Thymus (tissue), 11 donors: ENCODE results near the gene ZBTB44. TPM values are rescaled to one million over a fixed set of nuclear protein-coding genes. Genes with fewer than 3 reads are reported as not detected.

Source experiments
- DNase-seq, 9 donors: peaks; one replicate each; pipeline ENCODE4 v3.0.0-alpha.2; 2013; ENCODE audit warnings: low spot score in 9 of 9, low read depth in 6 of 9, missing footprints in 1 of 9
- H3K27ac ChIP-seq, 2 donors: one replicate each; pipeline ENCODE4 v1.5.1; 2013; ENCODE audit warnings: control low read depth in 1 of 2, low read depth in 1 of 2, low read length in 1 of 2, mild to moderate bottlenecking in 1 of 2, moderate library complexity in 1 of 2
- H3K27me3 ChIP-seq, 2 donors: one replicate each; pipeline ENCODE4 v1.5.1; 2013; ENCODE audit warnings: low read length in 1 of 2; ENCODE audit not compliant: control insufficient read depth in 2 of 2, insufficient read depth in 1 of 2
- H3K36me3 ChIP-seq, 2 donors: one replicate each; pipeline ENCODE4 v1.5.1; 2013; ENCODE audit warnings: low read length in 1 of 2, mild to moderate bottlenecking in 1 of 2, moderate library complexity in 1 of 2; ENCODE audit not compliant: control insufficient read depth in 2 of 2, insufficient read depth in 2 of 2
- H3K4me1 ChIP-seq, 2 donors: one replicate each; pipeline ENCODE4 v1.5.1; 2013; ENCODE audit warnings: low read length in 2 of 2; ENCODE audit not compliant: control insufficient read depth in 2 of 2, insufficient read depth in 2 of 2
- H3K4me3 ChIP-seq, 2 donors: one replicate each; pipeline ENCODE4 v1.5.1; 2013; ENCODE audit warnings: low read length in 2 of 2, control low read depth in 1 of 2, mild to moderate bottlenecking in 1 of 2
- H3K9me3 ChIP-seq, 2 donors: one replicate each; pipeline ENCODE4 v1.5.1; 2013; ENCODE audit warnings: low read length in 1 of 2, mild to moderate bottlenecking in 1 of 2; ENCODE audit not compliant: control insufficient read depth in 2 of 2, insufficient read depth in 1 of 2
- WGBS: extraction: QIAGEN DNeasy Blood & Tissue Kit; methylation state at CpG from one replicate; pipeline ENCODE4 v1.1.7; 2013; 5-methylcytosine and 5-hydroxymethylcytosine counted together
- polyA plus RNA-seq: library from polyadenylated mRNA; stranded (reverse); fragments of 200-250 nt; gene quantifications from one replicate; pipeline ENCODE4 v1.2.3, GENCODE V29; 2013
- total RNA-seq: library from RNA; stranded (reverse); fragments of 120-200 nt; gene quantifications from one replicate; pipeline ENCODE4 v1.2.4, GENCODE V29; 2013
- donor health status: healthy.

ZBTB44 gene
- total and polyA plus RNA-seq, 2 donors, result 31.1 to 47.8 TPM

- no peaks in the 10 kb centered on the region for H3K36me3 ChIP-seq
- H3K9me3 ChIP-seq, result peaks cover 0 to 2% of the 10 kb centered on the region in 2 donors
- 86% methylated on average over 13 of the region's 13 CpGs for WGBS
- H3K4me3 ChIP-seq, result no peak overlapping the region
- DNase-seq, result no peak
- peaks cover 0 to 2% of the 10 kb centered on the region in 2 donors for H3K4me1 ChIP-seq
- peaks cover 0 to 5% of the 10 kb centered on the region in 2 donors for H3K27me3 ChIP-seq
- H3K27ac ChIP-seq, result no peak overlapping the region
These were observed 99.0 kb downstream of the ZBTB44 start for GRCh38 chr11:130215531-130216220.

DNA sequence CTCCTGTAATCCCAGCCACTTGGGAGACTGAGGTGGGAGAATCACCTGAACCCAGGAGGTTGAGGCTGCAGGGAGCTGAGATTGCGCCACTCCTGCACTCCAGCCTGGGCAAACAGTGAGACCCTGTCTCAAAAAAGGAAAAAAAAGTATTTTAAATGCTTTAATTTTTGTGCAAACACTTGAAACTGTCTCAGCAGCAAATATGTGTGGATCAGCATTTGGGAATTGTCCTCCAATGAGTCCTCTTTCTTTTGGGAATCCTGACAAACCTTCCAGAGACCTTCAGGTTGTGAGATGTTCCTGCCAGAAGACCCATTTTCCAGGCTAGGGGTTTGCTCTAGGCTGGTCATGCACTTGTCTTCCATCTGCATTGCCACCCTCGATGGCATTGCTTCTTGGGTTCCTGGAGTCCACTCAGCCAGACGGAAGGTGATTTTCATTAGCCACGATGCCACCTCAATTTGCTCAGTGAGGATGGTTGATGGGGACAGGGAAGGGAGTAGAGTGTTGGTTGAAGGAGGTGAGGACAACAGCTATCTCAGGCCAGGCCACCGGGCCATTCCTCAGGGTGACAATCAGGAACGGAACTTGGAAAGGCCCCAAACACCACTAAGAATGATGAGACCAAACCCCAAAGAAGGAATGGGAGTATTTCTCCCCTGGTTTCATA is 99.7 kb downstream of the ZBTB44 start:
- WGBS, result 97% methylated on average over 6 of the region's 6 CpGs
- no peak for DNase-seq
- no peak overlapping the region for H3K4me3 ChIP-seq
- H3K9me3 ChIP-seq, result peaks cover 0 to 2% of the 10 kb centered on the region in 2 donors
- no peak overlapping the region for H3K27ac ChIP-seq
- H3K4me1 ChIP-seq, result peaks cover 0 to 2% of the 10 kb centered on the region in 2 donors
- no peaks in the 10 kb centered on the region for H3K36me3 ChIP-seq
- H3K27me3 ChIP-seq, result peaks cover 0 to 5% of the 10 kb centered on the region in 2 donors

DNA sequence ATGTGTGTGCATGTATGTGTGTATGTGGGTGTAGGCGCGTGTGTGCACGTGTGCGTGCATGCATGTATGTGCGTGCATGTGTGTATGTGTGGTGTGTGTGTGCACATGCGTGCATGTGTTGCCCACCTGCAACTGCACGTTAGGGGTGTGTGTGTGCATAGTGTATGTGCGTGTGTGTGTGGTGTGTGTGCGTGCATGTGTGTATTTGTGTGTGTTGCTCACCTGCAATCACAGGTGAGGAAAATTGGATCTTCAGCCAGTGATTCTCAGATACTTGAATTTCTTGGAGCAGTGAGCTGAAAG is 100.8 kb downstream of the ZBTB44 start:
- H3K27me3 ChIP-seq, result peaks cover 0 to 5% of the 10 kb centered on the region in 2 donors
- no peak overlapping the region for H3K27ac ChIP-seq
- no peak for DNase-seq
- no peaks in the 10 kb centered on the region for H3K36me3 ChIP-seq
- peaks cover 0 to 2% of the 10 kb centered on the region in 2 donors for H3K4me1 ChIP-seq
- 96% methylated on average over 9 of the region's 9 CpGs for WGBS
- peaks cover 0 to 2% of the 10 kb centered on the region in 2 donors for H3K9me3 ChIP-seq
- no peak overlapping the region for H3K4me3 ChIP-seq

- H3K27me3 ChIP-seq, result peaks cover 0 to 5% of the 10 kb centered on the region in 2 donors
- peaks cover 0 to 2% of the 10 kb centered on the region in 2 donors for H3K9me3 ChIP-seq
- H3K27ac ChIP-seq, result no peak overlapping the region
- 42% methylated on average over 28 of the region's 28 CpGs for WGBS
- no peaks in the 10 kb centered on the region for H3K36me3 ChIP-seq
- H3K4me1 ChIP-seq, result peaks cover 0 to 2% of the 10 kb centered on the region in 2 donors
- H3K4me3 ChIP-seq, result no peak overlapping the region
- DNase-seq, result peak; percentile 14 to 83 (median 62)
These were observed 101.4 kb downstream of the ZBTB44 start for GRCh38 chr11:130213143-130213978.

- no peak for DNase-seq
These were observed 102.2 kb downstream of the ZBTB44 start for GRCh38 chr11:130212431-130212961.

DNA sequence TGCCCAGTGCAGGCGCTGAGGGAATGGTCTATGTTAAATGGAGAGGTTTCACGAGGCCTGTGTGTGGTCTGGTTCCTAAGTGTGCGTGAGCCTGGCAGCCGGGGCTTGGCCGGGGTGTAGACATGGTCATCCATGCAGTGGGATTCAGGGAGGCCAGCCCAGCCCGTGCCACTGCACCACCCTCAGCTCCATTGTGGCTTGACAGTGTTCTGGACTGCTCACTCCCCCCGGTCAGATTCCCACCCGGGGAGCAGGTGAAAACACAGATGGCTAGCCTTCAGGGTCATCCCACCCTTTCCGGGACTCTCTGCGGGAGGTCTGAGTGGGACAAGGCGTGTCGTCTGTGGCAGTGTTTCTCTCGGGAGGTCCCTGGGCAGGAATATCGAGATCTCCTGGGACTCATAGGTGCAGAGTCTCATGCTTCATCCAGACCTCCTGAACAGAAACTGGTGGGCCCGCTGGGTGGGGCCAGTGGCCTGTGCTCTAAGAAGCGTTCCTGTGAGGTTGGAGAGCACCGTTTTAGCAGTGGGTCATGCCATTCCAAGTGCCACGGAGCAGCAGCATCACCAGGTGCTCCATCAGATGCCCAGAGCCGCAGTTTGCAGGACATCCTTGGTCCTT is 102.8 kb downstream of the ZBTB44 start:
- Histone ChIP-seq H3K27ac (no peak overlapping the region), H3K4me3 (no peak overlapping the region), H3K9me3 (peaks cover 0 to 2% of the 10 kb centered on the region in 2 donors), H3K27me3 (peaks cover 0 to 5% of the 10 kb centered on the region in 2 donors), H3K36me3 (no peaks in the 10 kb centered on the region), H3K4me1 (peaks cover 0 to 2% of the 10 kb centered on the region in 2 donors)
- WGBS, result 96% methylated on average over 19 of the region's 19 CpGs
- no peak for DNase-seq

More at GRCh38 chr11:130212431-130212961, 102.2 kb downstream of the ZBTB44 start:
- no peak overlapping the region for H3K4me3 ChIP-seq
- peaks cover 0 to 2% of the 10 kb centered on the region in 2 donors for H3K9me3 ChIP-seq
- 84% methylated on average over 11 of the region's 11 CpGs for WGBS
- no peak overlapping the region for H3K27ac ChIP-seq
- peaks cover 0 to 2% of the 10 kb centered on the region in 2 donors for H3K4me1 ChIP-seq
- H3K36me3 ChIP-seq, result no peaks in the 10 kb centered on the region
- peaks cover 0 to 5% of the 10 kb centered on the region in 2 donors for H3K27me3 ChIP-seq

GRCh38 chr11:130211144-130211543 is 103.6 kb downstream of the ZBTB44 start:
- 95% methylated on average over 3 of the region's 3 CpGs for WGBS
- peaks cover 0 to 5% of the 10 kb centered on the region in 2 donors for H3K27me3 ChIP-seq
- DNase-seq, result no peak

DNA sequence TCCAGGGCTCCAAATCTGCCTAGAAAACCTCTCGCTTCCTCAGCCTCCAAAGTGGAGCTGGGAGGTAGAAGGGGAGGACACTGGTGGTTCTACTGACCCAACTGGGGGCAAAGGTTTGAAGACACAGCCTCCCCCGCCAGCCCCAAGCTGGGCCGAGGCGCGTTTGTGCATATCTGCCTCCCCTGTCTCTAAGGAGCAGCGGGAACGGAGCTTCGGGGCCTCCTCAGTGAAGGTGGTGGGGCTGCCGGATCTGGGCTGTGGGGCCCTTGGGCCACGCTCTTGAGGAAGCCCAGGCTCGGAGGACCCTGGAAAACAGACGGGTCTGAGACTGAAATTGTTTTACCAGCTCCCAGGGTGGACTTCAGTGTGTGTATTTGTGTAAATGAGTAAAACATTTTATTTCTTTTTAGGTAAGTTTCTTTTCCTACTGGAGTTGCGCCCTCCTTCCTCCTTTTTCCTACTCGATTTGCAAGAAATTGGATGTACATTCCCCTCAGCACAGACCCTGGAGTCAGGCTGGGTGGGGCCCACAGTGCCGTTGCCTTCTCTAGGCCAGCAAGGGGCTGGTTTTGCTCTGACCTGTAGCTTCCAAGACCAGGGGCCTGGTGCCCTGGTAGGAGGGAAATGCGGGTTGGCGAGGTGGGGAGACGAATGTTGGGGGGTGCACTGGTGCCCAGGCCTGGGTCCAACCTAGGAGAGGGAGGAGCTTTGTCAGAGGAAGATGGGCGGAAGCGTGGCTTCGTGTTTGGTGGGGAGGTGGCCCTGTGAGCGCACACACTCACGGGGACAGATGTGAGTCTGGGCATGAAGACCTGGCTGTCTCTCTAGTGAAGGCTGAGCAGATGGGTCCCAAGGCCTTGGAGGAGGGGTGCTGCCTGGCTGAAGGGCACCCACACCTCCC is 104.5 kb downstream of the ZBTB44 start:
- no peak for DNase-seq
- peaks cover 0 to 2% of the 10 kb centered on the region in 2 donors for H3K4me1 ChIP-seq
- no peaks in the 10 kb centered on the region for H3K36me3 ChIP-seq
- 94% methylated on average over 23 of the region's 23 CpGs for WGBS
- H3K9me3 ChIP-seq, result peaks cover 0 to 2% of the 10 kb centered on the region in 2 donors
- H3K4me3 ChIP-seq, result no peak overlapping the region
- H3K27me3 ChIP-seq, result peaks cover 0 to 5% of the 10 kb centered on the region in 2 donors
- H3K27ac ChIP-seq, result no peak overlapping the region

More at GRCh38 chr11:130211144-130211543, 103.6 kb downstream of the ZBTB44 start:
- no peak overlapping the region for H3K27ac ChIP-seq
- H3K4me1 ChIP-seq, result peaks cover 0 to 2% of the 10 kb centered on the region in 2 donors
- H3K4me3 ChIP-seq, result no peak overlapping the region
- H3K9me3 ChIP-seq, result peaks cover 0 to 2% of the 10 kb centered on the region in 2 donors
- H3K36me3 ChIP-seq, result no peaks in the 10 kb centered on the region
